HUDEP-2 (cell line): ENCODE measurements around the gene ENTR1.
A peak's percentile ranks its signal among the peaks of the same experiment; 100 is the strongest.

Source experiments
- DNase-seq, 76 experiments: peaks; one replicate each; lab custom pipeline; 2025; ENCODE audit not compliant: unreplicated experiment in 76 of 76; lab: John Stamatoyannopoulos, UW

Gene ENTR1

GRCh38 chr9:136410500-136411287 is at the start of gene ENTR1, which contains the start of gene PMPCA:
ENTR1 (minus strand) TSS chr9:136410614; CDS start chr9:136410397, 217 bp downstream.
PMPCA (plus strand) TSS chr9:136410658; CDS start chr9:136410669, 11 bp downstream.
- DNase-seq, result peak in 74 of 76 experiments; percentile 31 to 92 (median 80)

GRCh38 chr9:136459425-136459824 is 49.0 kb upstream of the ENTR1 start:
- DNase-seq, result no peak

GRCh38 chr9:136457326-136457725 is 46.9 kb upstream of the ENTR1 start:
- DNase-seq, result no peak

- DNase-seq, result no peak
Measured at GRCh38 chr9:136456258-136456657, 45.8 kb upstream of the ENTR1 start.

- no peak for DNase-seq
Measured at GRCh38 chr9:136455043-136456002, 44.9 kb upstream of the ENTR1 start.

- no peak for DNase-seq
Measured at GRCh38 chr9:136454026-136454796, 43.8 kb upstream of the ENTR1 start.

- no peak for DNase-seq
Measured at GRCh38 chr9:136453326-136453725, 42.9 kb upstream of the ENTR1 start.

- DNase-seq, result no peak
Measured at GRCh38 chr9:136451221-136451877, 40.9 kb upstream of the ENTR1 start.

GRCh38 chr9:136448655-136449054 is 38.2 kb upstream of the ENTR1 start:
- no peak for DNase-seq

GRCh38 chr9:136447173-136447778 is 36.9 kb upstream of the ENTR1 start:
- no peak for DNase-seq

- no peak for DNase-seq
Measured at GRCh38 chr9:136445799-136446198, 35.4 kb upstream of the ENTR1 start.

GRCh38 chr9:136444102-136444501 is 33.7 kb upstream of the ENTR1 start:
- no peak for DNase-seq

- no peak for DNase-seq
Measured at GRCh38 chr9:136443687-136444086, 33.3 kb upstream of the ENTR1 start.

GRCh38 chr9:136443087-136443486 is 32.7 kb upstream of the ENTR1 start:
- DNase-seq, result no peak

- DNase-seq, result no peak
Measured at GRCh38 chr9:136442265-136442664, 31.9 kb upstream of the ENTR1 start.

- no peak for DNase-seq
Measured at GRCh38 chr9:136441681-136442245, 31.3 kb upstream of the ENTR1 start.

- no peak for DNase-seq
Measured at GRCh38 chr9:136441191-136441680, 30.8 kb upstream of the ENTR1 start.

GRCh38 chr9:136439481-136440408 is 29.3 kb upstream of the ENTR1 start, which contains the start of gene INPP5E:
INPP5E (minus strand) TSS chr9:136439845; CDS start chr9:136439419, 426 bp downstream.
- DNase-seq, result peak in 67 of 76 experiments; percentile 0 to 82 (median 60)
